Epidermal melanocyte (primary cell): Measurements from ENCODE around the gene DLEC1.

Experiments used
- DNase-seq: peaks from one replicate; pipeline ENCODE4 v3.0.0; 2011; ENCODE audit warnings: low spot score; ENCODE audit not compliant: insufficient read length

DLEC1 gene, protein sequence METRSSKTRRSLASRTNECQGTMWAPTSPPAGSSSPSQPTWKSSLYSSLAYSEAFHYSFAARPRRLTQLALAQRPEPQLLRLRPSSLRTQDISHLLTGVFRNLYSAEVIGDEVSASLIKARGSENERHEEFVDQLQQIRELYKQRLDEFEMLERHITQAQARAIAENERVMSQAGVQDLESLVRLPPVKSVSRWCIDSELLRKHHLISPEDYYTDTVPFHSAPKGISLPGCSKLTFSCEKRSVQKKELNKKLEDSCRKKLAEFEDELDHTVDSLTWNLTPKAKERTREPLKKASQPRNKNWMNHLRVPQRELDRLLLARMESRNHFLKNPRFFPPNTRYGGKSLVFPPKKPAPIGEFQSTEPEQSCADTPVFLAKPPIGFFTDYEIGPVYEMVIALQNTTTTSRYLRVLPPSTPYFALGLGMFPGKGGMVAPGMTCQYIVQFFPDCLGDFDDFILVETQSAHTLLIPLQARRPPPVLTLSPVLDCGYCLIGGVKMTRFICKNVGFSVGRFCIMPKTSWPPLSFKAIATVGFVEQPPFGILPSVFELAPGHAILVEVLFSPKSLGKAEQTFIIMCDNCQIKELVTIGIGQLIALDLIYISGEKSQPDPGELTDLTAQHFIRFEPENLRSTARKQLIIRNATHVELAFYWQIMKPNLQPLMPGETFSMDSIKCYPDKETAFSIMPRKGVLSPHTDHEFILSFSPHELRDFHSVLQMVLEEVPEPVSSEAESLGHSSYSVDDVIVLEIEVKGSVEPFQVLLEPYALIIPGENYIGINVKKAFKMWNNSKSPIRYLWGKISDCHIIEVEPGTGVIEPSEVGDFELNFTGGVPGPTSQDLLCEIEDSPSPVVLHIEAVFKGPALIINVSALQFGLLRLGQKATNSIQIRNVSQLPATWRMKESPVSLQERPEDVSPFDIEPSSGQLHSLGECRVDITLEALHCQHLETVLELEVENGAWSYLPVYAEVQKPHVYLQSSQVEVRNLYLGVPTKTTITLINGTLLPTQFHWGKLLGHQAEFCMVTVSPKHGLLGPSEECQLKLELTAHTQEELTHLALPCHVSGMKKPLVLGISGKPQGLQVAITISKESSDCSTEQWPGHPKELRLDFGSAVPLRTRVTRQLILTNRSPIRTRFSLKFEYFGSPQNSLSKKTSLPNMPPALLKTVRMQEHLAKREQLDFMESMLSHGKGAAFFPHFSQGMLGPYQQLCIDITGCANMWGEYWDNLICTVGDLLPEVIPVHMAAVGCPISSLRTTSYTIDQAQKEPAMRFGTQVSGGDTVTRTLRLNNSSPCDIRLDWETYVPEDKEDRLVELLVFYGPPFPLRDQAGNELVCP (N-terminal part only)

DNA sequence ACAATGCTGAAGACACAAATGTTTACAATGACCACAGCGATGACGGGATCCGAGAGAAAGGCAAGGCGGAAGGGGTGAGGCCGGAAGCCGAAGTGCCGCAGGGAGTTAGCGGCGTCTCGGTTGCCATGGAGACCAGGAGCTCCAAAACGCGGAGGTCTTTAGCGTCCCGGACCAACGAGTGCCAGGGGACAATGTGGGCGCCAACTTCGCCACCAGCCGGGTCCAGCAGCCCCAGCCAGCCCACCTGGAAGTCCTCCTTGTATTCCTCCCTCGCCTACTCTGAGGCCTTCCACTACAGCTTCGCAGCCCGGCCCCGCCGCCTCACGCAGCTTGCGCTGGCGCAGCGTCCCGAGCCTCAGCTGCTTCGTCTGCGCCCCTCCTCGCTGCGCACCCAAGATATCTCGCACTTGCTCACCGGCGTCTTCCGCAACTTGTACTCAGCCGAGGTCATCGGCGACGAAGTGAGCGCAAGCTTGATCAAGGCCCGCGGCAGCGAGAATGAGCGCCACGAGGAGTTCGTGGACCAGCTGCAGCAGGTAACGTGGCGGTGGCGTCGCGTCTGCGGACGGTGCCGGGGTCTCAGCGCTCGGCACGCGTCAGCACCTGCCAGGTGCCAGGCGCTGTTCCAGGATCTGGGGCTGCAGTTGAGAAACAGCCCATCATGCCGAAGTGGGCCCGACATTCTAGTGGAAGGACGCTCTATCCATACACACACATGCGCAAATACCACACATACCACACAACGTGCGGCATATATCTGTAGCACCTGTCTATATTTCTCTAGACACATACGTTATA, at the start of gene DLEC1:
DLEC1 (plus strand) TSS at position 108 of the 798 bp plus-strand sequence; CDS start at position 126, 18 bp downstream.
- no peak for DNase-seq

DNA sequence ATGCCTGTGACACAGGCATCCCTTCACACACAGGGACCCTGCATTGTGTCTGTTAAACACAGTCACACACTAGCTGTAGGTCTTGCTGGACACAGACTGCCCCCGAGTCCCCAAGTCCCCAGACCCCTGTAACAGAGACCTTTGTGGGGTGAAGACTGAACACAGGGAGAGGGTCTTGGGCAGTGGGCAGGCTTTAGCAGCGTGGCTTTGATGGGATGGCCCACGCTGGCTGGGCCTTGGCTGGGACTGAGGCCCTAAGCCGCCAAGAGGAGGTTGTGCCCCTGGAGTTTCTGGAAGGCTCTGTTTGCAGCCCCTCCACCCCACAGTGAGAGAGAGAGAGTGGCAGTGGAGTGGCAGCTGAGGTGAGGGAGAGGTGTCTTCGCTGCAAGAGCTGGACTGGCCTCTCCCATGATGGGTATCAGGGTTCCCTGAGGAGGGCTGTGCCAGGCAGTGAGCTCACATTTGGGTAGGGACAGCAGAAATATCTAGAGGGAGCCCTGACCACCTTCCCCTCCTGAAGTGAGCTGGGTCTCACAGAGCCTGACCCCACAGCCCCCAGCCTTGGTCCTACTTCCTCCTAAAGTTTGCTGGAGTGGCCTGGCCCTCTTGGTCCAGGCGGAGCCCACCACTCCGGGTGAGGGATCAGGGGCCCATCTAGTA, 49.1 kb upstream of the DLEC1 start:
- DNase-seq: no peak

DNA sequence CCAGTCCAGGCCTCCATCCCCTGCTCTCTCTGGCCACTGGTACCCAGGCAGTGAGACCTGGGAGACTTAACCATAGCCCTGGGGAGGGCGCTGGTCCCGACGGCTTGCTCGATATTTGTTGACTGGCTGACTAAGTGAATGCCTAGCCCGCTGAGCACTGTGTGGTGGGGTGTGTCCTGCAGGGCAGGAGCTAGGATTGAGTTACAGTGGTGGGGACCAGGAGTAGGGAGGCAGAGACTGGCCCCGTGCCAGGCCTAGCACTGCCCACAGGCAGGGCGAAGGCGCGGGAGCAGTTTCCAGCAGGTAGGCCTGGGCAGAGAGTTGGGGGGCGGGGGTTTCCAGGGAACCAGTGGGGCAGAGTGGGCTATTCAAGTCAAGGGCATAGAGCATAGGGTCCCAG, 48.5 kb upstream of the DLEC1 start, which contains the start of gene VILL:
VILL (plus strand) TSS at position 260 of the 400 bp plus-strand sequence. CDS start 2,887 bp downstream, outside the sequence.
- no peak for DNase-seq

DNA sequence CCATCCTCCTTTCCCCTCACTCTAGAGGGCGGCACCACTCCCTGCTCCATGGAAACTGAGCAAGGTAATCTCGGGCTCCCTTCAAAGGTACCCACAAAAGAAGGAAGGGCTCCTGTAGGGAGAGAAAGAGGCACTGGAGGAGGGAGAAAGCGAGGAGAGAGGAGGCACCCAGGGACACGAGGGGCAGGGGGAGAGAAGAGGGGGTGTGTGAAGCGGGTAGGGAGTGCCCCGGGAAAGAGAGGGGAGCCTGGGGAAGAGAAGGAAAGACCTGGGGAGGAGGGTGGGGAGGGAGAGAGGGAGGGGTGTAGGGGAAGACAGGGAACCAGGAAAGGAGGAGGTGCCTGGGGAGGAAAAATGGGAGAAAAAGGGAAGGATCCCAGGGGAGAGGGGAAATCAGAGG, 47.9 kb upstream of the DLEC1 start:
- DNase-seq: no peak

DNA sequence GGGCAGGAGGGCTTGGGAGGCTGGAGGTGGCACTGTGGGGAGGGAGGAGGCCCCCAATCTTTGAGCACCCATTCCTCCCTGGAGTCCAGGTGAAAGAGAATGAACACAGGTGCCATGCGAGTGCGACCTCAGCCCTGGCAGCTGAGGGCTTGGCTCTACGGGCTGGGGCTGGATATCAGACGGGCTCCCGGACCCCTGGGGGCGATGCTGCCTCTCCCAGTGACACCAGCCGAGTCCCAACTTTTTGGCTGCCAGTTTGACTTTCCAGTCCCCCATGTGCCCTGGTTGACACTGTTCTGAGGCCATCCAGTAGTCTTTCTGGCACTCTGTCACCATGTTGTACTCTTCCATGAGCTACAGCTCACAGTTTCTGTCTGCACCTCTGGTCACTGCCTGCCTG, 47.2 kb upstream of the DLEC1 start:
- DNase-seq: no peak

DNA sequence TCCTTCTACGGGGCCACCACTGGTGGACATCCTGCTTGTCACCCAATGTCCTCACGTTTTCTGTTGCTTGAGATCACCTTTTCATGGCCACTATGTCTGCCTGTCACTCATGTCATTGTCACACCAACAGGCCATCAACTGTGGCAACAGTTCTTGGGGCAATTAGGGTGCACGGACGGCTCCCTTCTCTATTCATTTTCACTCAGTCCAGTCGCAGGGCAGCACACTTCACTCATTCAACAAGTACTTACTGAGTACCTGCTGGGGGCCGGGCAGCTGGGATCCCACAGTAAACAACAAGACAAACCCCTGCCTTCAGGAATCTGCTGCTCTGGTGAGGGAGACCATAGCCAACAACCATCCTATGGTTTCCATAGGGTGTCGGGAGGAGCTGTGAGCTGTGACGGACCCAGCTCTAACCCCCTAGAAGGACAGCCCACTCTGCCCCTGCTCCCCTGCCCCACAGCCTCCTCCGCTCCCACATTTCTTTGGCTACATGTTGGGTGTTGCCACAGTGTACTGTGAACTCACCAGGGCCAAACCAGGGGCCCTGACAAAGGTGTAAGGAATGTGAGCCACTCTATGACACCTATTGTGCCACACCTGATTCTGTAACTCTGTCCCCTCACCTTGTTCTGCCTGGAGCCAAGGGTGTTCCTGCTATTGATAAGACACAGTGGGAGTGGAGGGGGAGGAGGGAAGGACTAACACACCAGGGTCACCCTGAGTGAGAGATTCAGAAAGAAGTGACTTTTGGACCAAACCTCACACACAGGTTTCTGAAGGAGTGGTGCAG, 46.5 kb upstream of the DLEC1 start:
- no peak for DNase-seq

DNA sequence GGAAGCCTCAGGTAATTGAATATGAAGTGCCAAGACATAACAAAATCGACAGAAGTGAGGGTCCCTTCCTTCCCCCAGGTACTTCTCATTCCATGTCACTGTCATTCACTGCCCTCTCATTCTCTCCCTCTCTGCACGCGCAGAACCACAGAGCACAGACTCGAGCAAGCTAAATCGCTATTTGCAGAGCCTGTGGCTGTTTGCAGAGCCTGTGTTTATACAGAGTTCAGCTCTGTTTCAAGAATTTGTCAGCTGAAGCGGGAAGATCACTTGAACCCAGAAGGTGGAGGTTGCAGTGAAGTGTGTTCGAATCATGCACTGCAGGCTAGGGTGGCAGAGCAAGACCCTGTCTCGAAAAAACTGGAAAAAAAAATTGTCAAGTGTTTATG, 45.9 kb upstream of the DLEC1 start:
- DNase-seq: no peak

DNA sequence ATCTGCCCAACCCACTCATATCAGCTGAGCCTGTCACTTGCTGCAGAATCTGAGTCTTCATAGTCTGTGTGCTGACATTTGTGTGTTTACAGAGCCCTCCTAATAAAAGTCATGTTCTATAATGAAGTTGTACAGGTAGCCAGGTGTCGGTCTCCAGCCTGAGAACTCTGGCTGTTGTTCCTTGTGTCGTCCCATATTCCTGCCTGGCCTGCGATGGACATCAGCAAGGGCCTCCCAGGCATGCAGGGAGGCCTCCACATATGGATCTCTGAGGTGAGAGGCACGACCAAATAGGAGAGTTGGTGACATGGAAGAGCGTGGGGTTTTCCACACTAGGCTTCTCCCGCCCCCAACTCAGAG, 45.6 kb upstream of the DLEC1 start:
- no peak for DNase-seq

DNA sequence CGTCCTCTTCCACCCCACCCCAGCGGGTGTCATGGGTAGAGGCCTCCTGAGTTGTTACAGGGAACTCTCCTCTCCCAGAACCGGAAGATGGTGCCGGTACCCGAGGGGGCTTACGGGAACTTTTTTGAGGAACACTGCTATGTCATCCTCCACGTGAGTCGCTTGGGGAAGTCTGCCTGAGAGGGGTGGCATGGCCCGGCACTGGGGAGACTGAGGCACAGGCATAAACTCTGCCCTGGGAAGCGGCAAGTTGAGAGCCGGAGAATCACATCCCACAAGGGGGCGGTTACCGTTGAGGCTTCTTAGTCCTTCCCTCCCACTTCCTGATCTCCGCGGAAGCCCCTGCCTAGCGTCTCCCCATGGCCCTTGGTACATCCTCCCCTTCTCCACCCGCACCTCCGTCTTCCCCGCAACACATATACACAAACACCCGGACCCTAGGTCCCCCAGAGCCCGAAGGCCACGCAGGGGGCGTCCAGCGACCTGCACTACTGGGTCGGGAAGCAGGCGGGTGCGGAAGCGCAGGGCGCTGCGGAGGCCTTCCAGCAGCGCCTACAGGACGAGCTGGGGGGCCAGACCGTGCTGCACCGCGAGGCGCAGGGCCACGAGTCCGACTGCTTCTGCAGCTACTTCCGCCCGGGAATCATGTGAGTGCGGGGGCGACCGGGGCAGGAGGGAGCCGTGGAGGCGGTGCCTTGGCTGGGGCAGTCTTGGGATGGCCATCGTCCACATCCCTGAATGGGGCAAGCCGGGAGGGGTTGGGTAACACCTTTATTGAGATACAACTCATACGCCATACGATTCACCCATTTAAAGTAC, 45.0 kb upstream of the DLEC1 start:
- DNase-seq: peak; percentile 64

DNA sequence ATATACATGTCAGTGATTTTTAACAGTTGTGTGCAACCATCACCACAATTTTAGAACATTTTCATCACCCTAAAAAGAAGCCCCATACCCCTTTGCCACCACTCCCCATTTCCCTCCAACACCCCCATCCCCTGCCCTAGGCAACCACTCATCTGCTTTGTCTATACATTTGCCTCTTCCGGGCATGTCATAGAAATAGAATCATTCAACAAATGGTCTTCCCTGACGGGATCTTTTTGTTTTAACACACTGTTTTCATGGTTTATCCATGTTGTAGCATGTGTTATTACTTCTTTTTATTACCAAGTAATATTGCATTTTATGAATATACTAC, 44.4 kb upstream of the DLEC1 start:
- no peak for DNase-seq

DNA sequence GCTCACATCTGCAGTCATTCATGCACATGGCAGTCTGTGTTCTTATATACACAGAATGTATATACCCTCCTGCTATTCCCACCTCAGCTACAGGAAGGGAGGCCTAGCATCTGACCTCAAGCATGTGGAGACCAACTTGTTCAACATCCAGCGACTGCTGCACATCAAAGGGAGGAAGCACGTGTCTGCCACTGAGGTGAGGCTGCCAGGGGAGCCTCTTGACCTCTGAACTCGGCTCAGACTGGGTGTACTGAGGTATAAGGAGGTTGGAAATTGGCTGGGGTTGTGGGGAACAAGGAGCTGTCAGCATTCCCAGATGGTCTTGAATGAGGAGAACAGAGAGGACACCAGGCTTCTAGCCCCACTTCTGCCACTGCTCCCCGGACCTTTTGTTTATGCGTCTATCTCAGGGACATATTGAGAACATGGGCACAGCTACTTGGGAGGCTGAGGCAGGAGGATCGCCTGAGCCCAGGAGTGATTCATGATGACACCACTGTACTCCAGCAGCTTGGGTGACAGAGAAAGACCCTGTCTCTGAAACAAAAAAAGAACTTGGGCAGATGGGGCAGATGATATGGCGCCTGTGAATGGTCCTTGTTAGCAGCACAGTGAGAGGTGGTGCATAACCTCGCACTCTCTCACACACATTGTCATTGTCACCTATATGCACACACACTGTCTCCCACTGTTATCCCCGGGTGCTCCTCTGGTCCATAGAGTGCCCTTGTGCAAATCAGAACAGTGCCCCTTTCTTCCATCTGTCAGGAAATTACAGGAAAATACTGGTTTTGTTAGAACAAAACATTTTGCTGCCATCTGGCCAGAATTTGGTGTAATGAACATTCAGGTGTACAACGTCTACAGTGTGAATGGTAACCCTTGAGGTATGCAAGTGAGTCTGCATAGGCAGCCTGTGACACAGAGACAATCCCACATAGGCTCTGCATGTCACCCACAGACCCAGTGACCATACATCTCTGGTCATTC, 43.1 kb upstream of the DLEC1 start:
- DNase-seq: no peak

DNA sequence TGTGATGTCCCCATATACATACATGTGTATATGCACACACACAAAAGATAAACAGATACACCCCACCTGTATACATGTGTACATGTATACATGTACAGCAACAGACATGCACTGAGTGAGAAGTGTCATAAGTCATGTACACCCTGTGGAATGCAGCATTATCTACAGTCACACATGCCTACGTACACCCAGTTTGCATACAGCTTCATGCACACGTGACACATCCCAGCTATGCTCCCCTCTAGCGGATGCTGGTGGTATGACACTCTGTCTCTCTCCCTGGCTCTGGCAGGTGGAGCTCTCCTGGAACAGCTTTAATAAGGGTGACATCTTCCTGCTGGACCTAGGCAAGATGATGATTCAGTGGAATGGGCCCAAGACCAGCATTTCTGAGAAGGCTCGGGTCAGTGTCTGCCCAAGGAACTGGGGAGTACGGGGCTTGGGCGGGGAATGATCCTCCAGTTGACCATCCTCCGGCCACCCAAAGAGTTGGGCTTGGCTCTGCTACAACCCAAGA, 42.2 kb upstream of the DLEC1 start:
- DNase-seq: peak; percentile 60

DNA sequence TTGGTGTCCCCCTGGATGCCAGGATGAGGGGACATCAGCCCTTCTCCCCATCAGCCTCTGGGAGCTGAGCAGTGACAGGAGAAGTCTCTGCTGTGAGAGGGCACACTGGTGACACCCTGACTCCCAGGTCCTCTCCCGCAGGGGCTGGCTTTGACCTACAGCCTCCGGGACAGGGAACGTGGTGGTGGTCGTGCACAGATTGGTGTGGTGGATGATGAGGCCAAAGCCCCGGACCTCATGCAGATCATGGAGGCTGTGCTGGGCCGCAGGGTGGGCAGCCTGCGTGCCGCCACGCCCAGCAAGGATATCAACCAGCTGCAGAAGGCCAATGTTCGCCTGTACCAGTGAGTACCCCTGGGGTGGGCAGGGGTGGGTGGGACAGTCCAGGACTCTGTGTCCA, 41.7 kb upstream of the DLEC1 start:
- DNase-seq: no peak

DNA sequence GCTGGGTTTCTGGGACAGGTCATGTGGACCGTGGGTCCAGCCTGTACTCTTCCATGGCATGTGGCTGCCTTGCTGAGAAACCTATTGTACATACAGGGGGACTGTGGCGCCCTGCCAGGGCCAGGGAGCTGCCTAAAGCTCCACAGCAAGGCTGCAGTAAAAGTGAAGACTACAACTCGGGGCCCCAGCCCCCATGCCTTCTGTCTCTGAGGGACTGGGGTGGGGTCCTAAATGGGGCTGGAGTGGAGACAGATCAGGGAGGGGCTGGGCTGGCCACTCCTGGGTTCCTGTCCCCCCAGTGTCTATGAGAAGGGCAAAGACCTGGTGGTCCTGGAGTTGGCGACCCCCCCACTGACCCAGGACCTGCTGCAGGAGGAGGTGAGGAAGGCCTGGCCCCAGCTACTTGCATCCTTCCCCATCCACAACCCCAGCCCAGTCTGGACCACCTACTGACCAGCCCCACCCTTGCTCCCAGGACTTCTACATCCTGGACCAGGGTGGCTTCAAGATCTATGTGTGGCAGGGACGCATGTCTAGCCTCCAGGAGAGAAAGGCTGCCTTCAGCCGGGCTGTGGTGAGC, 41.1 kb upstream of the DLEC1 start:
- DNase-seq: no peak

DNA sequence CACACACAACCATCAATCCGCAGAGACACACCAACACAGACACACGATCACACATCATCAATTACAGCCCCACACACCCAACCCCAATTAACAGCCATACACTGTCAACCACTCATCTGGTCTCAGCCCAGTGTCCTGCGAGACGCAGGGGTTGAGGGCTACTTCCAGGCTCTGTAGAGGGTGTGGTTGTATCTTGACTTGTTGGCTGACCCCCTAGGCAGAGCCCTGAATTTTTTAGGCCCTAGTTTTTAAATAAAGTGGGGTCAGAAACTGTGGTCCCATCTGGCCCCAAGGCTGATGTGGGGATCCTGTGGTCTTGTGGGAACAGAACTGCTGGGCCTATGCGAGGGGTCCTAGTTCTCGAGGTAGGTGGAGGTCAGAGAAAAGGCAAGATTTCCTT, 39.2 kb upstream of the DLEC1 start:
- DNase-seq: no peak

DNA sequence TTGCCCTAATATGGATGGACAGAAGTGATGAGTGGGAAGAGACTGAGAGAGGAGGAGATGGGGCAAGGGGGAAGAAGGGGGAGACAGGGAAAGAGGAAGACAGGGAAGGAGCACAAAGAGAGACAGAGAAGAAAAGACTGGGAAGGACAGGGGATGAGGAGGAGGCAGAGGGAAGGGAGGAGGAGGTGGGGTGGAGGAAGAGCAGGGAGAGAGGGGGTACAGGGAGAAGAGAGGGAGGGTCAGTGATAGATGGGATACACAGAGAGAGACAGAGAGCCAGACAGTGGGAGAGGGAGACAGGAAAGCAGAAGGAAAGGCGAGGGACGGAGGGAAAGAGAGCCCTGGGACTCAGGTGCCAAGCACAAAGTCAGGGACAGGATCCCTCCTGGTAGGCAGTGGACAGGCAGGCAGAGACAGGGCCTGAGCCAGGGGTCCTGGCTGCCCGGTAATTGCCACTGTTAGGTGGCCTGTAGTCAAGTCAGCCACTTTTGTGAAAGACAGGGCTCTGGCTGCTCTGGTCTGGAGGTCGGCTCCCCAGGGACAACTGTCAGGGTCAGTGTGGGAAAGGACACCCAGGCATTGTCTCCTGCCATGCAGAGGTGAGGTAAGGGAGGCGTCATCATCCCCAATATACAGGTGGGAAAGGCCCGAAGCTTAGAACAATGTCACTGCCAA, 38.6 kb upstream of the DLEC1 start:
- DNase-seq: no peak
